Panc1 (cell line): ENCODE data around the gene ABHD15. TPM values are rescaled to one million over a fixed set of nuclear protein-coding genes. Genes with fewer than 3 reads are reported as not detected.

Source experiments
- ATAC-seq: fragments of 200-7000 bp; cut with Tn5 transposase; 2 replicates; pipeline ENCODE4 v1.9.1; 2020; ENCODE audit warnings: mild to moderate bottlenecking, moderate library complexity
- BruUV-seq: library from RNA; stranded (reverse); fragments of 400-500 nt; replicated peaks from 2 replicates; lab custom pipeline; 2021; lab: Mats Ljungman, UMichigan
- CTCF ChIA-PET: fragments of 300-600 bp; sonication (Branson Sonifier 250); formaldehyde crosslinking; loops from one replicate; lab custom pipeline; 2022; ENCODE audit warnings: antibody characterized with exemption; lab: Charles Lee
- POLR2A ChIA-PET: fragments of 300-600 bp; sonication (Branson Sonifier 250); formaldehyde crosslinking; loops from one replicate; lab custom pipeline; 2022; ENCODE audit warnings: antibody characterized with exemption; lab: Charles Lee
- DNase-seq: peaks from one replicate; pipeline ENCODE4 v3.0.0-alpha.2; 2010; ENCODE audit warnings: low read depth, low spot score
- H3K27ac ChIP-seq: 2 replicates; pipeline ENCODE4 v1.5.1; 2011; ENCODE audit warnings: mild to moderate bottlenecking, low read length, inconsistent platforms
- H3K27me3 ChIP-seq: fragments of 200-500 bp; sonication (Bioruptor generic); 2 replicates; pipeline ENCODE4 v1.6.0; 2014; ENCODE audit warnings: low read length, inconsistent platforms; ENCODE audit not compliant: control insufficient read depth, insufficient read depth
- H3K36me3 ChIP-seq: fragments of 200-500 bp; sonication (Bioruptor generic); 2 replicates; pipeline ENCODE4 v1.5.1; 2014; ENCODE audit warnings: inconsistent platforms, mild to moderate bottlenecking, low read length, moderate library complexity; ENCODE audit not compliant: control insufficient read depth, insufficient read depth
- H3K4me1 ChIP-seq: 2 replicates; pipeline ENCODE4 v1.5.1; 2011; ENCODE audit warnings: inconsistent platforms, mild to moderate bottlenecking, low read length, moderate library complexity; ENCODE audit not compliant: control insufficient read depth, insufficient read depth
- H3K4me3 ChIP-seq, 2 experiments: 2 replicates each; pipeline ENCODE4 v1.5.1; 2011 to 2012; ENCODE audit warnings: low read depth in 2 of 2, low read length in 2 of 2, mild to moderate bottlenecking in 2 of 2, inconsistent platforms in 1 of 2, moderate library complexity in 1 of 2
- H3K9me3 ChIP-seq: fragments of 200-500 bp; sonication (Bioruptor generic); 2 replicates; pipeline ENCODE4 v1.5.1; 2014; ENCODE audit warnings: low read depth, mild to moderate bottlenecking, inconsistent platforms, low read length, moderate library complexity; ENCODE audit not compliant: control insufficient read depth, insufficient read depth
- CTCF ChIP-seq: fragments of 450-650 bp; IDR thresholded peaks from 2 replicates; pipeline ENCODE4 v1.5.1; 2017; ENCODE audit warnings: mild to moderate bottlenecking
- POLR2AphosphoS5 ChIP-seq: IDR thresholded peaks from 2 replicates; pipeline ENCODE4 v1.6.1; 2012; ENCODE audit warnings: mild to moderate bottlenecking, low read depth, low read length, moderate library complexity
- SIN3A ChIP-seq: IDR thresholded peaks from 2 replicates; pipeline ENCODE4 v1.6.1; 2012; ENCODE audit warnings: low read depth, mild to moderate bottlenecking, low read length, moderate library complexity, borderline replicate concordance; ENCODE audit not compliant: insufficient read depth
- TCF7L2 ChIP-seq: IDR thresholded peaks from 2 replicates; pipeline ENCODE4 v1.6.1; 2011; ENCODE audit warnings: mild to moderate bottlenecking, low read depth, low read length, inconsistent platforms
- in situ Hi-C: cut with HindIII; loops from 2 replicates; pipeline ENCODE4 v1.10.0; 2016; ENCODE audit warnings: low sequenced_read_pairs, low pct_unique_long_range_greater_than_20kb
- intact Hi-C: fragments of 100-400 bp; cut with micrococcal nuclease; formaldehyde crosslinking; loops from one replicate; pipeline ENCODE4 v1.10.0; 2022; ENCODE audit not compliant: unreplicated experiment
- total RNA-seq: library from RNA; stranded (reverse); gene quantifications from one replicate; pipeline ENCODE4 v1.2.1, GENCODE V29; 2021; ENCODE audit not compliant: unreplicated experiment
- TF ChIP-seq, protein P1 (sequence below), 2 experiments: IDR thresholded peaks; 2 replicates each; pipeline ENCODE4 v1.6.1; 2011 to 2012; ENCODE audit warnings: low read depth in 2 of 2, control low read depth in 1 of 2, low read length in 1 of 2, mild to moderate bottlenecking in 1 of 2, moderate library complexity in 1 of 2; ENCODE audit not compliant: insufficient read depth in 1 of 2

The ABHD15 gene
- total RNA-seq, 1 experiment from 2014 or later: 33.7 TPM

DNA sequence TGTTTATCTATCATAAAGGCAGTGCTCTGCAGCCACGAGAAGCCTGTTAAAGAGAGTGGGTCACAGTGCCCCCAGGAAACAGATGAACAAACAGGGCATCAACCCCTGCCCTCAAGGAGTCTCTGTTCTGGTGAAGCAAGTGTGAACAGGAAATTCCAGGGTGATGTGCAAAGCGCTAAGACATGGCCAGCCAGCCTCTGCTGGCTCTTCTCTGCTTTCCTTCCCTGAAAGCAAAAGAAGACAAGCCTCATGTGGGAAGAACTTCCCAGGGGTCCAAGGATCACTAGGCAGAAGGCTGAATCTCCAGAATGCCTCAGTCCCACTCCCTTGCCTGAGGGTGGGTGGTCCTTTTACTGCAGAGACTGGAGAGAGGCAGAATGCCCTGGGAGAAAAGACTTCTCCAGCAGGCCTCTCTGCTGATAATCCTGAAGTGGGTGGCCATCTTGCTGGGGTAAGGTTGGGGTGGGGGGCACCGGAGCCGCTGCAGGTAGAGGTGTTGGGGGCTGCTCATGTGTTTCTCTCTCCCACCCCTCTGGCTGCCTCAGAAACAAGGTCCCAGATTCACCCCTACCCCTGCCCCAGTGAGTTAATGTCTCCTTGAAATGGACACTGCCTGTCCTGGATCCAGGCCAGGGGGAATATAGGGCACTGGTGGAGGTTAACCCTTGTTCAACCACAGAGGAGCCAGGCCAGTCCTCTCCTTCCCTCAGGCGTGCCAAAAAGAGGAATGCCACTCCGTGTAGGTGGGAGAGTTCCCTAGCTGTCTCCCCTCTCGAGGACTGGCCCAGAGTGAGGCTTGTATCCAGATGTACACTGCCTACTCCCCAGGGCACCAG lies 28.5 kb upstream of the ABHD15 start:
- Histone ChIP-seq H3K36me3 (no peaks in the 10 kb centered on the region), H3K27me3 (no peaks in the 10 kb centered on the region), H3K9me3 (no peaks in the 10 kb centered on the region), H3K4me1 (peaks cover 62% of the 10 kb centered on the region), H3K4me3 (peak overlapping the region in 1 of 2 experiments; percentile 72; a peak in 1 of 4 replicates), H3K27ac (peak overlapping the region; percentile 15; the same call in 1 of the 2 replicates)
- in situ Hi-C loops (no loop called here), intact Hi-C loops (no loop called here)
- POLR2A ChIA-PET: no interaction called here
- CTCF ChIA-PET: no interaction called here
- ATAC-seq: no peak
- BruUV-seq: no TSS peak
- TF ChIP-seq CTCF (no peak), TCF7L2 (no peak), SIN3A (no peak), POLR2AphosphoS5 (no peak)
- TF ChIP-seq, protein P1, sequence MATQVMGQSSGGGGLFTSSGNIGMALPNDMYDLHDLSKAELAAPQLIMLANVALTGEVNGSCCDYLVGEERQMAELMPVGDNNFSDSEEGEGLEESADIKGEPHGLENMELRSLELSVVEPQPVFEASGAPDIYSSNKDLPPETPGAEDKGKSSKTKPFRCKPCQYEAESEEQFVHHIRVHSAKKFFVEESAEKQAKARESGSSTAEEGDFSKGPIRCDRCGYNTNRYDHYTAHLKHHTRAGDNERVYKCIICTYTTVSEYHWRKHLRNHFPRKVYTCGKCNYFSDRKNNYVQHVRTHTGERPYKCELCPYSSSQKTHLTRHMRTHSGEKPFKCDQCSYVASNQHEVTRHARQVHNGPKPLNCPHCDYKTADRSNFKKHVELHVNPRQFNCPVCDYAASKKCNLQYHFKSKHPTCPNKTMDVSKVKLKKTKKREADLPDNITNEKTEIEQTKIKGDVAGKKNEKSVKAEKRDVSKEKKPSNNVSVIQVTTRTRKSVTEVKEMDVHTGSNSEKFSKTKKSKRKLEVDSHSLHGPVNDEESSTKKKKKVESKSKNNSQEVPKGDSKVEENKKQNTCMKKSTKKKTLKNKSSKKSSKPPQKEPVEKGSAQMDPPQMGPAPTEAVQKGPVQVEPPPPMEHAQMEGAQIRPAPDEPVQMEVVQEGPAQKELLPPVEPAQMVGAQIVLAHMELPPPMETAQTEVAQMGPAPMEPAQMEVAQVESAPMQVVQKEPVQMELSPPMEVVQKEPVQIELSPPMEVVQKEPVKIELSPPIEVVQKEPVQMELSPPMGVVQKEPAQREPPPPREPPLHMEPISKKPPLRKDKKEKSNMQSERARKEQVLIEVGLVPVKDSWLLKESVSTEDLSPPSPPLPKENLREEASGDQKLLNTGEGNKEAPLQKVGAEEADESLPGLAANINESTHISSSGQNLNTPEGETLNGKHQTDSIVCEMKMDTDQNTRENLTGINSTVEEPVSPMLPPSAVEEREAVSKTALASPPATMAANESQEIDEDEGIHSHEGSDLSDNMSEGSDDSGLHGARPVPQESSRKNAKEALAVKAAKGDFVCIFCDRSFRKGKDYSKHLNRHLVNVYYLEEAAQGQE (IDR thresholded peaks at IDR 0.05; ENCODE audit: insufficient read depth in 1 of 2, low read depth in 2 of 2, low read length in 1 of 2): no peak
- DNase-seq: no peak

DNA sequence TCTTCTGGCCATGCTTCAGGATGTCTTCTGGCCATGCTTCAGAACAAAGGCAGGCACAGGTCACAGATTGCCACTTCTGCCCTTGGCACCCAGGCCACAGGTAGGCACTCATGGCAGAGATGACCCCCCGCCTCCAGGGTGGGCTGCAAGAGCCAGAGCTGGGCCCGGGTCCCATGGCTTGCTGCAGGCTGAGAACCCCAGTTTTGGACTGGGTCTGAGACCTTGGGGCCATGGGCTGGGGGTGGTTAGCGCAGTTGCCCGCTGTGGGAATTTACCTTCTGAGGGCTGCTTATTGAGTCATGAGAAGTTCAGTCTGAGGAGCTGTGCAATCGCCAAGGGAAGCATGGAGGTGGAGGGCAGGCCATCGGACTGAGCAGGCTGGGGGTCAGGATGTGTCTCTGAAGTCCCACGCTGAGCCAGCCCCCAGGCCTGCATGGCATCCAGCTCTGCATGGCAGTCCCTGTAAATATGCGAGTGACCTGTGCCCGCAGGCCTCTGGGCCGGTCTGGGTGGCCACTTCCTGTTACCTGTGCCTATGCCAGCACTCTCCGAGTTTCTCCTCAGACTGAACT lies 27.8 kb upstream of the ABHD15 start:
- intact Hi-C loops (no loop called here), in situ Hi-C loops (no loop called here)
- no peaks in the 10 kb centered on the region for H3K36me3 ChIP-seq
- peak overlapping the region; percentile 71 to 72 for H3K4me3 ChIP-seq
- peak overlapping the region; percentile 52; the same call in 1 of the 2 replicates for H3K27ac ChIP-seq
- BruUV-seq: no TSS peak
- TF ChIP-seq, protein P1 (IDR thresholded peaks at IDR 0.05; ENCODE audit: insufficient read depth in 1 of 2, low read depth in 2 of 2, low read length in 1 of 2): peak in 1 of 2 experiments; percentile 53; a peak in 1 of 4 replicates
- TF ChIP-seq SIN3A: no peak
- no peaks in the 10 kb centered on the region for H3K27me3 ChIP-seq
- DNase-seq: no peak
- no peak for ATAC-seq
- H3K9me3 ChIP-seq: no peaks in the 10 kb centered on the region
- ChIA-PET CTCF (interaction anchor here (0.8 kb wide), 1 partner anchor 22 kb away, joined by 4 read pairs; no protein-coding TSS in a partner anchor), POLR2A (no interaction called here)
- H3K4me1 ChIP-seq: peaks cover 69% of the 10 kb centered on the region
